Measurements from ENCODE around the gene SNX30.

The SNX30 gene

DNA sequence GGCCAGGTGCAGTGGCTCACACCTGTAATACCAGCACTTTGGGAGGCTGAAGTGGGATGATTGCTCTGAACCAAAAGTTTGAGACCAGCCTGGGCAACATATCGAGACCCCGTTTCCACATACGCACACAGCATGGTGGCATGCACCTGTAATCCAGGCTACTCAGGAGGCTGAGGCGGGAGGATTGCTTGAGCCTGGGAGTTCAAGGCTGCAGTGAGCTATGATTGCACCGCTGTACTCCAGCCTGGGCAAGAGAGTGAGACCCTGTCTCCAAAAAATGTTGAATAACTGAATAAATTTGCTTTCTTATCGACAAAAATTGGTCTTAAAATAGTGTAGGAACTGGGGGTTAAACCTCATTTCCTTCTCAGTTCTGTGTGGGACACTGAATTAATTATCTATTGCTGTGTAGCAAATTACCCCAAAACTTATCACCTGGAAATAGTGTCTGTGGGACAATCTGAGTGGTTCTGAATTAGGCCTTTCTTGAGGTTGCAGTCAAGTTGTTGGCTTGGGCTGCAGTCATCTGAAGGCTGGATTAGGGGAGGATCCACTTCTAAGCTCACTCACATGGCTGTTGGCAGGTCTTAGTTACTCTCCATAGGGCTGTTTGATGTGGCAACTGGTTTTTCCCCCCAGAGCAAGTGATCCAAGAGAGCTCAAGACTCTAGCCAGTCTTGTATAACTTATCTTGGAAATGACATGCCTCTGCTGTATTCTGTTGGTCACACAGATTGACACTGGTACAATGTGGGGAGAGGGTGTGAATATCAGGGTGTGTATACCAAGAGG, 2.0 kb downstream of the SNX30 start:
- no peak for DNase-seq

DNA sequence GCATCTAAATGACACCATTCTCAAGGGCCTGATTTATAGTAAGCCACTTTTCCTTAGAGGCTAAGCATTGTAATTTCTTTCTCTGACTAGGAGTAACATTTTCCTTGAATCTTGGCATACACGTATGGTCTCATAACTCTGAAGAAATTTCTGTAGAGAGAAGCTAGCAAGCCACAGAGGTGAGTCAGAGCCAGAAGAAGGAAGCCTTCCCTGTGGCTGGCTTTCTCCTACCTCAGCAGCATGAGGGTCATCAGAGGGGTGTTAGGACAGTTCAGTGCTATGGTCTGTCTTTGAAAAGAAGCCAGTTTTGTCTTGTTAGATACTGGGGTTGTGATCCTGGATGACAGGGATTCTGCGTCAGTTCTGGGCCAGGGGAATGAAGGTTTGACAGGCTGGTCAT, 3.2 kb downstream of the SNX30 start:
- DNase-seq: peak; percentile 56

DNA sequence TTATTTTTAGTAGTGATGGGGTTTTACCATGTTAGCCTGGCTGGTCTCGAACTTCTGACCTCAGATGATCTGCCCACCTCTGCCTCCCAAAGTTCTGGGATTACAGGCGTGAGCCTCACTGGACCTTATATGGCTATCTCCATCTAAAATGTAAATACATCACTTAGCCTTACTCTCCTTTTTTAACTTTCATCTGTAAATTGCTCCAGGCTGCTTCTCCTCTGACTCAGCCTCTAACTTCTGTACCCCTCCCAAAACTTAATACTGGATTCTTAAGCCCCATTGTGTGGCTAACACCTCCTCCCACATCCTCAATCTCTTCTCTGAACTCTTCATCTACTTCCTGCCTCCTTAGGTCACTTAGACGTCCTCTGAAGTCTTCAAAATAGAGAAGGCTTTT, 4.0 kb downstream of the SNX30 start:
- no peak for DNase-seq

DNA sequence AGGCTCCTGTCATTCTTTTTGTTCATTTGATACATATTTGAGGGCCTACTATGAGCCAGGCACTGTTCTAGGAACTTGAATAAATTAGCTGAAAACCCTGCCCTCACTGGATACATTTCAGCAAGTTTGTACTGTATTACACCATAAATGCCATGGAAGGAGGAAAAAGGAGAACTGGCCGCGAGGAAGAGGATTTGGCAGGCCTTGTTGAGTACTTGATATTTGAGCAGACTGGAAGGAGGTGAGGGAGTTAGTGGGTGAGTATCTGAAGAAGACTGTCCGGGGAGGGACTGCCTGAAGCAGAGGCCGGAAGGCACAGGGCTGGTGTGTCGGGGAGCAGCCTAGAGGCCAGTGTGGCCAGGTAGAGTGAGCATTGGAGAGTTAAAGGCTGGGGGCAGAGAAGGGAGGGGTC, 4.5 kb downstream of the SNX30 start:
- DNase-seq: no peak

DNA sequence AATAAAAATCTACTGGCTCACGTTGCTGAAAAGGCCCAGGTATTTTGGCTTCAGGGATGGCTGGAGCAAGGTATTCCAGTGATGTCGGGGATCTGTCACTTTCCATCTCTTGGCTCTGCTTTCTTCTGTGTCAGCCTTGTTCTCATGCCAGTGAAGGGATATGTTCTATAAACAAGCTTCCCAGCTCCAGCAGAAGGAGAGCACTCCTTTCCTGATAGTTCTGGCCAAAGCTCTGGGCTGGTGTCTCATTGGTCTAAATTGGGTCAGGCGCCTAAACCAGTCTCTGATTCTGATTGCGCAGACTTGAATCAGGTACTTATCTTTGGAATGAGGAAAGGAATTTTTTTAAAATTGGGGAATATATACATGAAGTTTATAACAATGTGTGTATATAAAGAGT, 5.1 kb downstream of the SNX30 start:
- no peak for DNase-seq

DNA sequence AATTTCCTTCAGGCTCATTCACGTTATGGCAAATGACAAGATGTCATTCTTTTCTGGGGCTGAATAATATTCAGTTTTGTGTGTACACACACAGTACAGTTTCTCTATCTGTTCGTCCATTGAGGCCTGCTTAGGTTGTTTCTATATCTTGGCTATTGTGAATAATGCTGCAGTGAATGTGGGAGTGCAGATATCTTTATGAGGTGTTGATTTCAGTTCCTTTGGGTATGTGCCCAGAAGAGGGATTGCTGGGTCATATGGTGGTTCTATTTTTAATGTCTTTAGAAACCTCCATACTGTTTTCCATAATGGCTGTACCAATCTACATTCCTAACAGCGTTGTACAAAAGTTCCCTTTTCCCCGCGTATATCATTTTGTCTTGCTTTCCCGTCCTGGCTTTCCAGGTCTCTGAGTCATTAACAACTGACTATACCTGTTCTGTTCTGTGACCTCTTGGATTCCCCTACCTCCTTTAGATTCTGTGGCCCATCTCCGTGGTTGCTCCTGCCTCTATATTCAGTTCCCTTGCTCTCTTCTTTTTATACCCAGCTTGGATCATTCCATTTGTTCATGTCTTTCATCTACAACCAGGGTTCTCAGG, 6.8 kb downstream of the SNX30 start:
- no peak for DNase-seq

DNA sequence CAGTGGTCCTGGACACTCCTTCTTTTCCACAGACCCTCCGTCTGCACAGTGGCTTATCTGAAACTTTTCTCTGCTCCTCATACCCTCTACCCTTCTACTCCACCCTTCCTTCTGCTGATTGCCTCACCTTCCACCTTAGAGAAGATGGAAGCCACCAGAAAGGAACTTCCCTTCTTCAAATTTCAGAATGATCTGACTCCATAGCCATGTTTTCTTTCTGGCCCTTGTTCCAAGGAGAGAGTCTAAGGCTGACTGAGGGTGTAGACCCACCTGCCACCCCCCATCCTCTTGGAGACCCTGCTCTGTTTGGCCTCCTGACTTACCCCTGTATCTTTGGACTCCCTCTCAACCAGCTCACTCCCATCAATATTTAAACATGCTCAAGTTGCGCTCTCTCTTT, 7.4 kb downstream of the SNX30 start:
- DNase-seq: no peak

DNA sequence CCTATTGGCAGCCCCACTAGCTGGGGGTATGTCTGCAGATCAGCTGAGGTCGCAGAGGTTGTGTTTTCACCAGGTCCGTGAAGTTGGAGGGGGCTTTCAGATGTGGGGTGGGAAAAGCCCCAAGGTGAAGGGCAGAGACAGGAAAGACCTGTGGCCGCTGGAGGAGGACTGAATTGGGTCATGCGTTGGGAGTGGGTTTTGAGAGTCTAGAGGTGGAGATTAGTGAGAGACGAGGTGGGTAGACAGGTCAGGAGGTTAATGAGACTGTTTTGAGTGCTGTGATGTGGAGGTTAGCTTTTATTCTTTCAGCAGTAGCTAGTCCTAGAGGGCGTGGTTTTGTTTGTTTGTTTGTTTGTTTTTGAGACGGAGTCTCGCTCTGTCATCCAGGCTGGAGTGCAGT, 10.3 kb downstream of the SNX30 start:
- DNase-seq: no peak

DNA sequence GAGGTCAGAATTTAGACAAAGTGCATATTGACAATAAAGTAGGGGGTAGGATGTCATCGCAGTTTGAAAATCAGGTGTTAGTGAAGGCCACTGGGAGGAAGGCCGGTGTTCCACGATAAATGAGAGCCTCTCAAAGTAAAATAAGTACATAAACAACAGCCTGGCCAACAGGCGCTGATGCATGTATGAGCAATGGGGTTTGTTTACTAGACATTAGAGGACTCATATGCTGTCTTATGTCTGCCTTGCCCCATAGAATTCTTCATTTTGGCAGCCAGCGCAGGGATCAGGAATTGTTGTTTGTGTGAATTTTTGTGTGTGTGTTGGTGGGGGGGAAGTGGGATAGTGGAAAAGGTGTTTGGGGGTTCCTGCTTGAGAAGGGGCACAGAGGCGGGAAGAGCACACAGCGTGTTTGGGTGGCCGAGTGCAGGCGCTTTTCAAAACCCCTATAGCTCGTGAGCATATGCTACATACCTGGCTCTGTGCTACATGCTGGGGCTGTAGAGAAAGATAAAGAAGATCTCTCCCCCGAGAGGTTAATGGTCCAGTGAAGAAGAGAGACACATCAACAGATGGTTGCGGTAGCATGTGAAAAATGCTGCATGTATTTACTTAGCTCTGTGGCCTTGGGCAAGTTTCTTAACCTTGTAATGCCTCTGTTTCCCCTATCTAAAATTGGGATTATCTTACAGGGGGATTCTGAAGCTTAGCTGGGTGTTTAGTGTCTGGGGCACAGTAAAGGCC, 11.5 kb downstream of the SNX30 start:
- DNase-seq: no peak

DNA sequence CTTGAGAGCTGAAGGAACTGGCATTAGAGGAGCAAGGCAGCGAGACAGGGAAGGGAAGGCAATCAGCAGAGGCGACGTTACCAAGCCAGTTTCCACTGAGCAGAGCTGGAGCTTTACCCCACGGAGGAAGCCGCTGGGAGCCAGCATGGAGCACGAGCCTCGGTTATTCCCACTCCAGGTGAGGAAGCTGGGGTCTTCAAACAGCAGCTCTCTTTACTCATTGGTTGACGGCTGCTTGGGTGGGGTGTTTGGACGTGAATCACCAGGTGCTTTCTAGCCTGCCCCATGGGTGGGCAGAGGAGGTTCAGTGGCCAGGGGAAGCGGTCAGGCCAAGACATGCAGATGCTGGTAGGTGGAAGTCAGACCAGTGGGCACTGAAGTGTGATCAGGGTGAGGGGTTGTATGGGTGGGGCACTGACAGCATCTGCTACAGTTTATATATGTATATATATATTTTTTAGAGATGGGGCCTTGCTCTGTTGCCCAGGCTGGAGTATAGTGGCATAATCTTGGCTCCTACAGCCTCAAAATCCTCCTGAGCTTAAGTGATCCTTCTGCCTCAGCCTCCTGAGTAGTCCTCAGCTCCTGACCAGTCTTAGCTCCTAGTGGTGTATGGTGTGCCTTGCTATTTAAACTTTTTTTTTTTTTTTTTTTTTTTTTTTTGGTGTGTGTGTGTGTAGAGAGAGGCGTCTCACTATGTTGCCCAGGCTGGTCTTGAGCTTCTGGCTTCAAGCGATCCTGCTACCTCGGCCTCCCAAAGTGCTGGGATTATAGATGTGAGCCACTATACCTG, 12.4 kb downstream of the SNX30 start:
- no peak for DNase-seq

DNA sequence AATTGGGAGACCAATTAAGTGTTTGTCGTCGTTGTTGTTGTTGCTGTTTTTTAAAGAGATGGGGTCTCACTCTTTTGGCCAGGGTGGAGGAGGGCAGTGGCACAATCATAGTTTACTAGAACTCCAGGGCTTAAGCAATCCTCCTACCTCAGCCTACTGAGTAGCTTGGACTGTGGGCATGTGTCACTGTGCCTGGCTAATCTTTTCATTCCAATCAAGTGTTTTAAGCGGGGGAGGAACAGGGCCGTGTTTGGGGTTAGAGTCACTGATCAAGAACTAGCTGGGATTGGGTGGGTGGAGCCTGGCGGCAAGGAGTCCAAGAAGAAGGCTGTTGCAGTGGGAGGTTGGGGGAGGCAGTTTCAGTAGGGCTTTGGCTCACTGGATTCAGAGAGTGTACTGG, 13.8 kb downstream of the SNX30 start:
- DNase-seq: peak; percentile 38

DNA sequence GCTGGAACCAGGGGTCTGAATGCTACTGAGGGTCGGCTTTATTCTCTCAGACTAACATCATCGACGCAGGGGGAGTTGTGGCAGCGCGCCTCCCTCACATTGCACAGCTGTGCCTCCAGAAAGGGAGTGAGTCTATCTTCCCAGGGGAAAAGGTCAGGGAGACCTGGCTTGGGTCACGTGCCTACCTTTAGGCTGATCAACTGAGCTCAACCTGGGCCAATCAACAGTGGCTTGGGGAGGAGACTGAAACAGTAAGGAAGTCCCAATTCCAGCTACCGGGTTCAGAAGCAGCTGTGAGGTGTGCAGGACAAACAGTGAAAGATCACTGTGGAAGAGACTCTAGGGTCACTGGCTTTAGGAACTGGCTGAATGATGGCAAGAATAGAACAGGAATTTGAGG, 14.3 kb downstream of the SNX30 start:
- DNase-seq: no peak

DNA sequence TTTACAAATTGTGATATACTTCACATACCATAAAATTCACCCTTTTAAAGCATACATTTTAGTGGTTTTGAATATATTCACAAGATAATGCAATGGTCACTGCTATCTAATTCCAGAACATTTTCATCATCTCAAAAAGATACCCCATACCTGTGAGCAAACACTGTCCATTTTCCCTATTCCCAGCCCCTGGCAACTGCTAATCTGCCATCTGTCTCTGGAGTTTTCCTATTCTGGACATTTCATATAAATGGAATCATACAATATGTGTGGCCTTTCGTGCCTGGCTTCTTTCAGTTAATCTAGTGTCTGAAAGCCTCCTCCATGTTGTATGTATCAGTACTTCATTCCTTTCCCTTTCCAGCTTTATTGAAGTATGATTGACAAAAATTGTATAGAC, 14.7 kb downstream of the SNX30 start:
- no peak for DNase-seq

DNA sequence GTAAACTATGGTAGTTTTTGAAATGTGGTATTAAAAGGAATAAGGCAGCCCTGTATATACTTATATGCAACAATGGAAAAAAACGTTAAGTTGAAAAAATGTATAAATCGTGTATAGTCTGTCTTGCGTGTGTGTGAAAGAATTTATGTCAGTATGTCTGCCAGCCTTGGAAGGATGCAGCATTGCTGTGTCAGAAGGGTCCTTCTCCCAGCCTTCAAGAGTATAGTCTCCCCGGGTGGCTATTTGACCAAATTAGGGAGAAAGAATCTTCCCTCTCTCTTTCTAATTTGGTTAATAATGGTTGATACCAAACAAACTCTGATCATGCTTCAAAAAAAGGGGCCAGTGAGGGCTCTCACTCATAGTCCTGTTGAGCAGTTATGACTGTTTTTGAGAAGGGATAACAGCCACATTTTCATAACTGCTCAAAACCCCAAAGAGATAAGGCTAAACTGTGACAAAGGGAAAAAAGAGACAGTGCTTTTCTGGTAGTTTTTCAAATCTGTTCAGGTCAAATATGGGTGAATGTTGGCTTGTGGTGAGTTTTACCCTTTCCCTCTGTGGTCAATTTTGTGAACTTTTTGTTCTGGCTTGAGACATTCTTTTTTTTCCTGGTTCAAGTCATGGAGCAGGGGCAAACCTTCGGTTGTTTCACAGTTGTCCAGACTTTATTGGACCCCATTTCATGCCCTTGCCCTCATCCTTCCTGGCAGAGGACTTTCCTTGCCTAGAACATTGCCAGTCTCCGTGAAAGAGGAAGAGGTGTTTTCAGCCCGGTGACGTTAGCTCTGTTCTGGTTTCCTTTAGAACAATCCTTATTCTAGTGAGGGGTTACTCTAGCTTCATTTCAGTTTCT, 21.0 kb downstream of the SNX30 start:
- no peak for DNase-seq

DNA sequence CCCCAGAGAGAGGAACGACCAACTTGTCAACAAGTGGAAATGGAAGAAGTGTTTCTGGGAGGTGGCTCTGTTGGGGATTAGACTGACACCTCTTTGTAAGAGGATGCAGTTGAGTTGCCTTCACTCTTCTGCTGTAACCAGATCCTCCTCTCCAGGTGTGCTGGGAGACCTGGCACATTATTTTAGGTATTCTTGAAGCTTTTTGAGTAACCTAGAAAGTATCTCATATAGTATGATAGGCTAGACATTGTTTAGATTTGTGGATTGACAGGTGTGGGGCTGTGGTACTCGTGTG, 21.6 kb downstream of the SNX30 start:
- DNase-seq: no peak

DNA sequence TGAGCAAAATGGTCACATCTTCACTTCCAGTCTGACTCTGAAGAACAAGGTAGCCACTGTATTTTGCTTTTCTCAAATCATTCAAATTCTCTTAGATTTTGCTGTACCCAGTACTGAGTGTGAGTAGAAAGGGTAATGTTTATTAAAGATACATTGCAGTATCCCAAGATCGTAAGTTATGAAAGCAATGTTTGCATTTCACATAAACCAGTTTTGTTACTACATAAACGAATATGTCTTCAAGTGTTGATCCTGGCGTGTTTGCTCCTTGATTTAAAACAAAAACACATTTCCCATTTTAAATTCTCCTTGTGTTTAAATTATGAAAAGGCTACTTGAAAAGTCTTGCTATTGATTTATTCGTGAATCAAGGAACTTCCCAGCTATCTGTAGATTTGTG, 22.0 kb downstream of the SNX30 start:
- DNase-seq: no peak

DNA sequence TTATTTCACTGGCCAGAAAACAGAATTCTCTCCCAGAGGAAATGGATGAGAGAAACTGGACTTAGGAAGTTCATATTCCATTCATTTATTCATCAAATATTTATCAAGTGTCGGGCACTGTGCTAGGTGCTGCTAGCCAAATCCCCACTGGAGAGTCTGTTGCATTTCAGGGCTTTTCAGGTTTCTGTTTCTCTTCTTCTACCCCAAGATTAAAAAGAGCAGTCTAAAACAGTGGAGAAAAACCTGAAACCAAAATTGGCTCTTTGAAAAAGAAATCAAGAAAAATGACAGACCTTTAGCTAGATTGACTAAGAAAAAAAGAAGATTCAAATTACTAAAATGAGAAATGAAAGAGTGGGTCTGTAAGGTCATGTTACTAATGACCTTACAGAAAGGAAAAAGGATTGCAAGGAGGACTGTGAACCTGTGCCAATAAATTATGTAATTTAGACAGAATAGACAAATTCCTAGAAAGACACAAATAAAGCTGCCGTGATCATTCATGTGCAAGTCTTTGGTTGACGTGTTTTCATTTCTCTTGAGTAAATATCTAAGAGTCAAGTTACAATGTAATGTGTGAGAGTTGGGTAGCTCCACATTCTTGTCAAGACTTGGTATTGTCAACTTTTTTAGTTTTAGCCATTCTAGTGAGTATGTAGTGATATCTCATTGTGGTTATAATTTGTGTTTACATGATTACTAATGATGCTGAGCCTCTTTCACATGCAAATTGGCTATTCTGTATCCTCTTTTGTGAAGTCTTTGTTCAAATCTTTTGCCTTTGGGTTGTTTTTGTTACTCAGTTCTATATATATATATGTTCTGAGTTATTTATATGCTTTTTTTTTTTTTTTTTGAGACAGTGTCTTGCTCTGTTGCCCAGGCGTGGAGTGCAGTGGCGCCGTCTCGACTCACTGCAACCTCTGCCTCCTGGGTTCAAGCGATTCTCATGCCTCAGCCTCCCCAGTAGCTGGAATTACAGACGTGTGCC, 23.7 kb downstream of the SNX30 start:
- no peak for DNase-seq

DNA sequence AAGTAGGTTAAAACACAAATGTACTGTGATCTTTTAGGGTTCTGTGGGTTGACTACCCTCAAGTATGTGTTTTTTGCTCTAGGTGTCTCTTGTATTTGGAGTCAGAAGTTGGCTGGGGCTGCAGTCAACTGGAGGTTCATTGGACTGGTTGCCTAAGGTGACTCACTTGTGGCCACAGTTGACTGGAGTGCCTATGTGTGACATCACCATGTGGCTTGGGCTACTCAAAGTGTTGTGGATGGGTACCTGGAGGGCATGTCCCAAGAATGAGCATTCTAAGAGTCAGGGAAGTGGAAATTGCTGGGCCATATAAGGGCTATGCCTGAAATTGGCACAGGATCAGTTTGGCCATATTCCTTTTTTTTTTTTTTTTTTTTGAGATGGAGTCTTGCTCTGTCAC, 27.4 kb downstream of the SNX30 start:
- no peak for DNase-seq

DNA sequence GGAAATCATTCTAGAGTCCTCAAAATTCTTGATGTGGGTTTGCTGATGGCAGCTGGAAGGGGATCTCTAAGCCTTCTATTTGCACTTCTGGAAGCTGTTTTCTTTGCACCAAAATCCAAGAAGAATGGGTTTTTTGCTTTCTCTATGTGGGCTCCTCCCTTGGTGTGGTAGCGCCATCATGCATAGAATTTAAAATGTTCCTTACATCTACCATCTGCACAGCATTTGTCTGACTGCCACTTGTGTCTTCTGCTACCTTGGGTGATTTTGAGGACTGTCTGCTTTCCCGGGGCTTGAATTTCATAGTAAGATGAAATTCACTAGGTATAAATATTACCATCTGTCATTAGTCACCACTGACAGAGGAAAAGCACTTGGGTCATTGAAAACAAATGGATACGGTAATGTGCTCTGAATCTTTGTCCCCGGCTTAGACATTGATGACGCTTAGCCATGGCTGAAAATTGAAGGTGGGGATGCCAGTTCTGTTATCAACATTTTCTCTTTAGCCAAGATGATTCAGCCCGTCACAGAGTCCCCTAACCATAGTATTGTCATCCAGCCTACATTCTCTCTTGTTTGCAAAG, 30.0 kb downstream of the SNX30 start:
- DNase-seq: no peak

DNA sequence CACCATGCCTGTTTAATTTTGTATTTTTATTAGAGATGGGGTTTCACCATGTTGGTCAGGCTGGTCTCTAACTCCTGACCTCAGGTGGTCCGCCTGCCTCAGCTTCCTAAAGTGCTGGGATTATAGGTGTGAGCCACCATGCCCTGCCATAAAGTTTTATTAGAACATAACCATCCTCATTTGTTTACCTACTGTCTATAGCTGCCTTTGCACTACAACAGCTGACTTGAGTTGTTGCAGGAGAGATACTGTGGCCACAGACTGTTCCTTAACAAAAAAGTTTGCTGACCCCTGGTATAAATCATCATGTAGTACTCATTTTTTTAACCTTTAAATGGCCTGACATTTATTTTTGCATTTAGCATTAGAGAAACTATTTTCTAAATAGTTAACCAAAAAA, 31.7 kb downstream of the SNX30 start:
- DNase-seq: no peak

DNA sequence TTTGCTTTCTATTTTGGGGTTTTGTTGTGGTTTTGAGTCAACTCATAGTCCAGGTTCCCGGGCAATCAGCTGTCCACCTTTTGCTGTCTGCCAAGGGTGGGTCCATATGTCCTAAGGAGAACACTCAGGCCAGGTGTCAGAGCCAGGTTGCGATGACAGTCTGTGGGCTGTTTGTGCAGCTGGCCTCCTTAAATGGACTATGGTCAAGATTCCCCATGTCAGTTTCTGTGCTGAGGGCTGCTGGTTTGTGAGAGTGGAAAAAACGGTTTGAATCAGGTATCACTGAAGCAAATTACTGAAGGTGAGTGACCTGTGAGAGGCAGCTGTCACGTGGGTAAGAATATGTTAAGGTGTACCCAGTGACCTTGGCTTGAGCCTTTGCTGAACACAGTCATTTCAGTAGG, 33.0 kb downstream of the SNX30 start:
- no peak for DNase-seq
